Left lung (tissue), 10 donors: ENCODE measurements around the gene TMEM100. TPM values are rescaled to one million over a fixed set of nuclear protein-coding genes. Genes with fewer than 3 reads are reported as not detected.

Experiments used
- ATAC-seq: fragments of 200-7000 bp; cut with Tn5 transposase; one replicate; pipeline ENCODE4 v1.9.1; 2020; ENCODE audit warnings: moderate library complexity
- DNase-seq, 4 donors: peaks; one replicate each; pipeline ENCODE4 v3.0.0-alpha.2; 2013 to 2020
- H3K27ac ChIP-seq, 2 donors: fragments of 200-600 bp; sonication (generic) in 1 of 2; one replicate each; pipeline versions ENCODE4 v1.5.0 to v1.8.0; 2020 to 2021
- H3K27me3 ChIP-seq, 2 donors: fragments of 200-600 bp; sonication (generic) in 1 of 2; one replicate each; pipeline versions ENCODE4 v1.5.0 to v1.8.0; 2020 to 2021
- H3K36me3 ChIP-seq, 2 donors: fragments of 200-600 bp; sonication (generic) in 1 of 2; one replicate each; pipeline versions ENCODE4 v1.5.0 to v1.8.0; 2020 to 2021
- H3K4me1 ChIP-seq, 2 donors: fragments of 200-600 bp; one replicate each; pipeline ENCODE4 v1.8.0; 2021
- H3K4me3 ChIP-seq, 2 donors: fragments of 200-600 bp; sonication (generic) in 1 of 2; one replicate each; pipeline versions ENCODE4 v1.5.0 to v1.8.0; 2020 to 2021; ENCODE audit warnings: mild to moderate bottlenecking in 1 of 2
- H3K9me3 ChIP-seq, 2 donors: fragments of 200-600 bp; sonication (generic) in 1 of 2; one replicate each; pipeline versions ENCODE4 v1.5.0 to v1.8.0; 2020 to 2021
- intact Hi-C, 2 donors: fragments of 100-400 bp; cut with DNase I; formaldehyde crosslinking; loops; one replicate each; pipeline versions ENCODE4 v1.11.2 to v1.14.2; 2022
- polyA plus RNA-seq, 6 donors: library from polyadenylated mRNA; unstranded; fragments of 120-200 nt; gene quantifications; one replicate each; pipeline ENCODE4 v1.2.1, GENCODE V29; 2013; ENCODE audit not compliant: insufficient read length in 6 of 6
- total RNA-seq, 2 donors: library from RNA; stranded (reverse); fragmentation: NEBNext Ultra II Directional; extraction: Animal tissue kit (Norgen Biotek cat#: 25700); gene quantifications; one replicate each; pipeline ENCODE4 v1.2.1, GENCODE V29; 2021
- TF ChIP-seq, protein P1 (sequence below), 2 donors: fragments of 200-600 bp; sonication (generic) in 1 of 2; IDR thresholded peaks; one replicate each; pipeline versions ENCODE4 v1.5.0 to v1.8.0; 2021; ENCODE audit warnings: antibody characterized with exemption in 2 of 2
- donor health status: DM: no; HTN: yes; CAD: no.
- donor health status: DM: no; HTN: no; CAD: no.

The TMEM100 gene
- total and polyA plus RNA-seq, 8 donors, result 18.6 to 164 (median 37.0) TPM

GRCh38 chr17:55683550-55684315 is 38.9 kb downstream of the TMEM100 start:
- no peak for ATAC-seq
- intact Hi-C loops, result no loop called here
- TF ChIP-seq, protein P1, sequence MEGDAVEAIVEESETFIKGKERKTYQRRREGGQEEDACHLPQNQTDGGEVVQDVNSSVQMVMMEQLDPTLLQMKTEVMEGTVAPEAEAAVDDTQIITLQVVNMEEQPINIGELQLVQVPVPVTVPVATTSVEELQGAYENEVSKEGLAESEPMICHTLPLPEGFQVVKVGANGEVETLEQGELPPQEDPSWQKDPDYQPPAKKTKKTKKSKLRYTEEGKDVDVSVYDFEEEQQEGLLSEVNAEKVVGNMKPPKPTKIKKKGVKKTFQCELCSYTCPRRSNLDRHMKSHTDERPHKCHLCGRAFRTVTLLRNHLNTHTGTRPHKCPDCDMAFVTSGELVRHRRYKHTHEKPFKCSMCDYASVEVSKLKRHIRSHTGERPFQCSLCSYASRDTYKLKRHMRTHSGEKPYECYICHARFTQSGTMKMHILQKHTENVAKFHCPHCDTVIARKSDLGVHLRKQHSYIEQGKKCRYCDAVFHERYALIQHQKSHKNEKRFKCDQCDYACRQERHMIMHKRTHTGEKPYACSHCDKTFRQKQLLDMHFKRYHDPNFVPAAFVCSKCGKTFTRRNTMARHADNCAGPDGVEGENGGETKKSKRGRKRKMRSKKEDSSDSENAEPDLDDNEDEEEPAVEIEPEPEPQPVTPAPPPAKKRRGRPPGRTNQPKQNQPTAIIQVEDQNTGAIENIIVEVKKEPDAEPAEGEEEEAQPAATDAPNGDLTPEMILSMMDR (IDR thresholded peaks at IDR 0.05), result no peak
- Histone ChIP-seq H3K27me3 (no peaks in the 10 kb centered on the region), H3K36me3 (no peaks in the 10 kb centered on the region), H3K4me3 (no peak overlapping the region), H3K27ac (no peak overlapping the region), H3K9me3 (peaks cover 0 to 6% of the 10 kb centered on the region in 2 donors), H3K4me1 (no peaks in the 10 kb centered on the region)
- no peak for DNase-seq

DNA sequence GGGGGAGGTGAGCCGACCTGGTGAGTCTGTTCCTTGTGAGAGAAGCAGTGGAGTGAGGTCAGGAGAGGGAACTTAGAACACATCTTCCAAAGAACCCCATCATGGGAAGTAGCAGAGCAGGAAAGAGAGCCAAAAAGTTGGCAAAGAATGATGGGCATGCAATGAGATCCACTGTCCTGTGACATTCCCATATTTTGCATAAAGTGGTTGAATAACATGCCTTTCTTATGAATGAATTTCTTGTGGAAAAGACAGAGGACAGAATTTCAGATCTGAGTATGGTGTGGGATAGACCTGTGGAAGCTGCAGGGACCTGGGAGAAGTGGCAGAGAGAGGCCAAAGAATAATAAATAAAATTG is 41.3 kb downstream of the TMEM100 start:
- no peaks in the 10 kb centered on the region for H3K9me3 ChIP-seq
- no peaks in the 10 kb centered on the region for H3K27me3 ChIP-seq
- TF ChIP-seq, protein P1 (IDR thresholded peaks at IDR 0.05), result no peak
- no peak overlapping the region for H3K27ac ChIP-seq
- ATAC-seq (no peak), DNase-seq (no peak)
- intact Hi-C loops, result no loop called here
- no peaks in the 10 kb centered on the region for H3K4me1 ChIP-seq
- H3K4me3 ChIP-seq, result no peak overlapping the region
- no peaks in the 10 kb centered on the region for H3K36me3 ChIP-seq

DNA sequence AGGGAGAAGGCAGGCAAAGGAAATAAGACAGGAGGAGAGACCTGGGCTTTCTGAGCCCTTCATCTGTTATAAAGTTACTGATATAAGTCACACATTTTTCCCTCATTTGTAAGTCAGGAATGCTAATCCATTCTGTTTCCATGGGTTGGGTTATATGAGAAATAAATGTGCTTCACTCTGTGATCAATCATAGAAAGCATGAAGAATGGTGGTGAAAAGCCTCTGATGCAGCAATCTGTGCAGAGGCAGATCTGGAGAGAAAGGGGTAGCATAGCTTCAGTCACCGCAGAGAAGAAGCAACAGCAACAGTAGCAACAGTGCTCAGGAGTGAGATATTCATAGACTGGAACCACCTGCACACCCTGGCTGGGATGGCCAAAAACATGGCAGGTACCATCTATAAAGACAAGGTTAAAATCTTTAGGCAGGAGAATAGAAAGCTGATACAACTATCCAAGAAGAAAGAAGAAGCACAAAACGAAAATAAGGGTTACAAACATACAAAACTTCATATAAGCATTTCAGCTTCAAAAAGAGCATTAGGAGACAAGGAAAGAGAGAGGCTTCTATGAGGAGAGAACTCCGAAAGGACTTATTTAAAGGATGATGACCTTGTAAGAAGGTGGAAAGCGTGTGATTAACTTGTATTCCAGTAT is 41.9 kb downstream of the TMEM100 start:
- no peaks in the 10 kb centered on the region for H3K36me3 ChIP-seq
- no peaks in the 10 kb centered on the region for H3K4me1 ChIP-seq
- ATAC-seq (no peak), DNase-seq (no peak)
- intact Hi-C loops, result no loop called here
- TF ChIP-seq, protein P1 (IDR thresholded peaks at IDR 0.05), result no peak
- H3K9me3 ChIP-seq, result no peaks in the 10 kb centered on the region
- H3K27me3 ChIP-seq, result no peaks in the 10 kb centered on the region
- H3K4me3 ChIP-seq, result no peak overlapping the region
- no peak overlapping the region for H3K27ac ChIP-seq

GRCh38 chr17:55677446-55677845 is 45.2 kb downstream of the TMEM100 start:
- Histone ChIP-seq H3K27me3 (no peaks in the 10 kb centered on the region), H3K9me3 (no peaks in the 10 kb centered on the region), H3K4me1 (peaks cover 2 to 19% of the 10 kb centered on the region in 2 donors), H3K36me3 (no peaks in the 10 kb centered on the region), H3K27ac (no peak overlapping the region), H3K4me3 (no peak overlapping the region)
- TF ChIP-seq, protein P1 (IDR thresholded peaks at IDR 0.05), result no peak
- no peak for DNase-seq
- intact Hi-C loops, result no loop called here
- ATAC-seq, result no peak

DNA sequence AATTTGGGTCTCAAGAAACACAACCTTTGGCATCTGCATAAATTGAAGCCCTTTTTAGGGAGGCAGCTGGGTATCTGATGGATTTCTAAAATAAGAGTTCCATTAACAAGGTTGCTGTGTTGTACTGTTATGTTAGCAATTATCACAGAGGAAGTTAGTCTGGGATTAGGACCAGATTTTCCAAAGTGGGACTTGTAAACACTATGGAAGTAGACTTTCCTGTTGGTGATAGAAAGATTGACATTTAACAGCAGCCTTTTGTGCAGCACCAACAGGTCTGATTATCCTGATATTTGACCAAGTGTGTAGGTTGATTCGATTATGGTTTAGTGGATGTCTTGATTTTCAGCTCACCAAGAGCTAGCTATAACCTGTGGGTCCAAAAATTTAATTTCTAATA is 46.4 kb downstream of the TMEM100 start:
- TF ChIP-seq, protein P1 (IDR thresholded peaks at IDR 0.05), result no peak

More for the DNA sequence above, 46.4 kb downstream of the TMEM100 start:
- H3K27ac ChIP-seq, result no peak overlapping the region
- ATAC-seq (no peak), DNase-seq (no peak)
- no peak overlapping the region for H3K4me3 ChIP-seq
- intact Hi-C loops, result no loop called here
- no peaks in the 10 kb centered on the region for H3K9me3 ChIP-seq
- H3K27me3 ChIP-seq, result no peaks in the 10 kb centered on the region
- peaks cover 5 to 25% of the 10 kb centered on the region in 2 donors for H3K4me1 ChIP-seq
- H3K36me3 ChIP-seq, result no peaks in the 10 kb centered on the region
